Esophagus muscularis mucosa (tissue), 3 donors: Measurements from ENCODE around the gene TMUB1.

ENCODE experiments used
- CTCF ChIP-seq, 3 experiments: fragments of 200-600 bp in 2 of 3; fragments of 450-650 bp in 1 of 3; sonication (generic) in 2 of 3; IDR thresholded peaks; one replicate each; pipeline ENCODE4 v1.5.1; 2017 to 2019; ENCODE audit warnings: antibody characterized with exemption in 3 of 3, mild to moderate bottlenecking in 2 of 3, moderate library complexity in 1 of 3
- EP300 ChIP-seq: sonication (generic); formaldehyde crosslinking; IDR thresholded peaks from one replicate; pipeline ENCODE4 v1.6.1; 2017; ENCODE audit warnings: antibody characterized with exemption

- TF ChIP-seq EP300 (no peak), CTCF (IDR thresholded peaks at IDR 0.05) (no peak)
Measured at GRCh38 chr7:151080067-151080521, 3.2 kb downstream of the TMUB1 start.
